Kidney epithelial cell (primary cell): Measurements from ENCODE around the gene XKRX. TPM values are rescaled to one million over a fixed set of nuclear protein-coding genes. Genes with fewer than 3 reads are reported as not detected.
A peak's percentile ranks its signal among the peaks of the same experiment; 100 is the strongest.

Experiments used
- DNase-seq: peaks from one replicate; pipeline ENCODE4 v3.0.0-alpha.2; 2010; ENCODE audit warnings: low read depth
- H3K27me3 ChIP-seq: 2 replicates; pipeline ENCODE4 v1.6.0; 2011; ENCODE audit warnings: low read length; ENCODE audit not compliant: control insufficient read depth, insufficient read depth
- H3K36me3 ChIP-seq: 2 replicates; pipeline ENCODE4 v1.5.1; 2011; ENCODE audit warnings: low read length; ENCODE audit not compliant: control insufficient read depth, insufficient read depth
- H3K4me3 ChIP-seq: 2 replicates; pipeline ENCODE4 v1.5.1; 2011; ENCODE audit warnings: low read depth, mild to moderate bottlenecking, control low read depth, low read length
- total RNA-seq: library from RNA; depleted of rRNA; stranded (reverse); fragments of >200 nt; gene quantifications from 2 replicates; pipeline ENCODE4 v1.2.3, GENCODE V29; 2015
- TF ChIP-seq, protein P1 (sequence below): IDR thresholded peaks from 2 replicates; pipeline ENCODE4 v1.5.1; 2011; ENCODE audit warnings: mild to moderate bottlenecking, moderate library complexity, low read length, control low read depth, inconsistent platforms; ENCODE audit not compliant: insufficient read depth, poor library complexity, severe bottlenecking

Gene XKRX
- total RNA-seq, 1 donor from 2014 or later, result 0.04 TPM

GRCh38 chrX:100915562-100915961 lies 13.2 kb downstream of the XKRX start:
- TF ChIP-seq, protein P1, sequence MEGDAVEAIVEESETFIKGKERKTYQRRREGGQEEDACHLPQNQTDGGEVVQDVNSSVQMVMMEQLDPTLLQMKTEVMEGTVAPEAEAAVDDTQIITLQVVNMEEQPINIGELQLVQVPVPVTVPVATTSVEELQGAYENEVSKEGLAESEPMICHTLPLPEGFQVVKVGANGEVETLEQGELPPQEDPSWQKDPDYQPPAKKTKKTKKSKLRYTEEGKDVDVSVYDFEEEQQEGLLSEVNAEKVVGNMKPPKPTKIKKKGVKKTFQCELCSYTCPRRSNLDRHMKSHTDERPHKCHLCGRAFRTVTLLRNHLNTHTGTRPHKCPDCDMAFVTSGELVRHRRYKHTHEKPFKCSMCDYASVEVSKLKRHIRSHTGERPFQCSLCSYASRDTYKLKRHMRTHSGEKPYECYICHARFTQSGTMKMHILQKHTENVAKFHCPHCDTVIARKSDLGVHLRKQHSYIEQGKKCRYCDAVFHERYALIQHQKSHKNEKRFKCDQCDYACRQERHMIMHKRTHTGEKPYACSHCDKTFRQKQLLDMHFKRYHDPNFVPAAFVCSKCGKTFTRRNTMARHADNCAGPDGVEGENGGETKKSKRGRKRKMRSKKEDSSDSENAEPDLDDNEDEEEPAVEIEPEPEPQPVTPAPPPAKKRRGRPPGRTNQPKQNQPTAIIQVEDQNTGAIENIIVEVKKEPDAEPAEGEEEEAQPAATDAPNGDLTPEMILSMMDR, result no peak
- DNase-seq, result no peak
- no peak overlapping the region for H3K4me3 ChIP-seq
- no peaks in the 10 kb centered on the region for H3K27me3 ChIP-seq
- H3K36me3 ChIP-seq, result no peaks in the 10 kb centered on the region

DNA sequence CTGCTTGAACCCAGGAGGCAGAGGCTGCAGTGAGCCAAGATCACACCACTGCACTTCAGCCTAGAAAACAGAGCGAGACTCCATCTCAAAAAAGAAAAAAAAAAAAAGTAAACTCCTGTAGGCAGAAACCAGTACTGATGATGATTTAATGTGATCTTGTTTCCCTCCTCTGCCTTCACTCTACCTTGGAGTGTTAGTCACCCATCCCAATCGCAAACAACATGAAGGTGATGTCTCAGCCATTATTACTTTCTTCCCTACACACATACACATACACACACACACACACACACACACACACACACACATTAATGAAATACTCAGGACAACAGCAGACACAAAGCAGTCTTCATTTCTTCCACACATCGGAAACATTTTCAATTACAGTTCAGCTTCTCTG lies 15.6 kb downstream of the XKRX start:
- DNase-seq, result no peak
- no peaks in the 10 kb centered on the region for H3K27me3 ChIP-seq

GRCh38 chrX:100911731-100912130 lies 17.0 kb downstream of the XKRX start:
- H3K27me3 ChIP-seq, result no peaks in the 10 kb centered on the region
- no peaks in the 10 kb centered on the region for H3K36me3 ChIP-seq
- TF ChIP-seq, protein P1, result no peak
- no peak for DNase-seq
- no peak overlapping the region for H3K4me3 ChIP-seq

More for the DNA sequence above, 15.6 kb downstream of the XKRX start:
- Histone ChIP-seq H3K36me3 (no peaks in the 10 kb centered on the region), H3K4me3 (no peak overlapping the region)
- TF ChIP-seq, protein P1, result no peak

DNA sequence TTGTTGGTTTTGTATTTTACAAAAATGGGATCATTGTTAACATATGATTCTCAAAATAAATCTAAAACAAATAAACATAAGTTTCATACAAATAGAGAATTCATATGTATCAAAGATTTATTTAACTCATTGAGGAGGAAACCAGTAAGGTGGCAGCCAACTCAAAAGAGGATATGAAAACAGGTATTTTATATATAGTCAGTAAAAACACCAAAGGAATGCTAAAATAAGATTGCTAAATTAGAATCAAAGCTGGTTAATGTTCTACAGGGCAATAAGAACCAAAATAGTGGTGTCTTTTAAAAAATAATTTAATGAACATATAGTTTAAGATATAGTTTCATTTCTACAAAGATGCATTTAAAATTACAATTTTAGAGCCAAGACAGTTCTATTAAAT lies 23.1 kb downstream of the XKRX start:
- Histone ChIP-seq H3K36me3 (no peaks in the 10 kb centered on the region), H3K4me3 (no peak overlapping the region), H3K27me3 (no peaks in the 10 kb centered on the region)
- TF ChIP-seq, protein P1, result no peak
- no peak for DNase-seq

DNA sequence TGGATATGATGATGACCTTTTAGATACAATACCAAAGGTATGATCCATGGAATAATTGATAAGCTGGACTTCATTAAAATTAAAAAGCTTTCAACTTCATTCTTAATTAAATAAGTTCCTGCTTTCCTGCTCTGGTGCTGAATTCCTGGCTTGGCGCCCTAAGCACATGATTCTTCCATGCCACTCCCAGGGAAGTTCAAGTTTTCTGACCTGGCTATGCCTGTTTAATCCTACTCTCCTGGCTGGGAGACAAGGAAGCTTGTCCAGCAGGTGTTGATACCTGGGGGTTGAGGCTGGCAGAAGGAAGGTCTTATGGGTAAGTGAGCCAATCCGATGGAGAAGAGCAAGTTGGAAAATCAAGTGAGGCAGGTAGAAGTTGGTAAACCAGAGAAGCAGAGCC lies 24.3 kb downstream of the XKRX start:
- Histone ChIP-seq H3K36me3 (no peaks in the 10 kb centered on the region), H3K4me3 (no peak overlapping the region), H3K27me3 (no peaks in the 10 kb centered on the region)
- TF ChIP-seq, protein P1, result no peak
- DNase-seq, result no peak

- no peak for DNase-seq
- TF ChIP-seq, protein P1, result peak; percentile 58
- no peaks in the 10 kb centered on the region for H3K36me3 ChIP-seq
- no peaks in the 10 kb centered on the region for H3K27me3 ChIP-seq
- no peak overlapping the region for H3K4me3 ChIP-seq
Measured at GRCh38 chrX:100895365-100896075, 33.2 kb downstream of the XKRX start.
